Muscle of arm (tissue), 12 donors: ENCODE data around the gene RNF111. TPM values are rescaled to one million over a fixed set of nuclear protein-coding genes. Genes with fewer than 3 reads are reported as not detected.
"Not testable (repeated sequence)": the region's sequence is repeated elsewhere in the genome, so short reads cannot be mapped to it uniquely, and the experiment has no call there.

Source experiments
- DNase-seq: peaks from one replicate; pipeline ENCODE4 v3.0.0-alpha.2; 2013
- polyA plus RNA-seq, 12 donors: library from polyadenylated mRNA; unstranded; fragments of 120-200 nt; gene quantifications; one replicate each; pipeline ENCODE4 v1.2.1, GENCODE V29; 2013; ENCODE audit not compliant: insufficient read length in 12 of 12

Gene RNF111
- polyA plus RNA-seq, 12 donors = 20.7 to 46.6 (median 24.3) TPM; not detected in 1

- DNase-seq = no peak
These were observed 144.0 kb downstream of the RNF111 start for GRCh38 chr15:59131456-59131855.

- no peak for DNase-seq
These were observed 144.6 kb downstream of the RNF111 start for GRCh38 chr15:59131969-59132562.

- DNase-seq = no peak
These were observed 146.5 kb downstream of the RNF111 start for GRCh38 chr15:59133929-59134427.

- DNase-seq = no peak
These were observed 150.1 kb downstream of the RNF111 start for GRCh38 chr15:59137566-59137965.

DNA sequence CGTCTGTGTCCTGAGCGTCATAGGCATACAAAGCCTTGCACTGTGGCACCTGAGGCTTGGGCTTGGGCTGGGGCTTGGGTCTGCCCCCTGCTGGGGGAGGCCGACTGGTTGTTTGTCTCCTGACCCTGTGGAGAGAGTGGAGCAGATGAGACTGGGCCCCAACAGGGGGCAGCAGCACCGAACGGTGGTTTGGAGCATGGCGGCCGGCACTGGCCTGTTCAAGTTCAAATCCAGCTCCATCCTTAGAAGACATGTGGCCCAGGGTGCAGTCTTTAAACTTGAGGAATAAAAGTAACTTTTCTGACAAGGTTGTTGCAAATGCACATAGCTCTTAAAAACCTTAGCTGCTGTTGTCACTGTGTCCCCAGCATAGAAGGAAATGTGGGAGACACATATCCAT is 150.8 kb downstream of the RNF111 start:
- DNase-seq = no peak

DNA sequence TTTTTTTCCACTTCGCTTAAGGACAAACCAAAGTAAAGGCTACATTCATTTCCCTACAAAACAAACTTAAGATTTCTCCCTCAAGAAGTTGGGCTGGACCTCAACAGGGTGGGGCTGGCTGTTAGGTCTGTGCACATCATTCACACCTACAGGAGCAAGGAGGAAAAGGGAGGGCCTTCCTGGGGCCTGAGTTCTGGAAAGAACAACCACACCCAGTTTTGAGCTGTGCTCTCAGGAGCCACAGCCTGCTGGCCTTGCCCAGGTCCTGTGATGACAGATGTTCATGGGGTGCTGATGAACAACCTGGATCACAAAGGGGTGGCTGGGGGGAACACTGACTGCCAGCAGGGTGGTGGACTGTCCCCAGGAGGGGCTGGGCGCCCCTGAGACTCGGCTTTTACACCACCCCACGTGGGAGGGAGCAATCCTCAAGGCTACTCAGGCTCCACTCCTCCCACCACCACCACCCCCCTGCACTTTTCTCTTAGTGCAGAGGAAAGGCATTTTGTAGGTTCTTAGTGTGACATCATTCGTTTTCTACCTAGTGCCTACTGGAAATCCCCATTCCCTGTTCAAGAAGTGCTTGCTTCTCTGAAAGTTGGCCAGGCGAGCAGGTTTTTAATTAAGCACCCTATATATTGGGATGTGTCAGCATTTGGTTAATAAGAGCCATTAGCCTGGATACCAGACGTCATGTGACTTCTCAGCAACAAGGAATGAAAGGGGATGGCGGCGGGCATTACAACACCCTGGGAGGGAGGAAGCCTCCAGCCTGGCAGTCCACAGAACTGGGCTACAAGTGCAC is 153.2 kb downstream of the RNF111 start:
- DNase-seq = no peak

- no peak for DNase-seq
These were observed 155.8 kb downstream of the RNF111 start for GRCh38 chr15:59143281-59143680.

GRCh38 chr15:59144594-59144993 is 157.1 kb downstream of the RNF111 start:
- DNase-seq = not testable (repeated sequence)

Other genes with a start within 250 kb of the RNF111 start
- gene ADAM10, start 238.0 kb upstream of the RNF111 start, polyA plus RNA-seq = 100 to 1,000 TPM in 4 of 12 donors, 10 to 100 TPM in 7, not detected in 1; 78.2 to 136 (median 91.3) TPM
- gene MINDY2, start 216.4 kb upstream of the RNF111 start, polyA plus RNA-seq = 10 to 100 TPM in 9 of 12 donors, 1 to 10 TPM in 2, not detected in 1; 9.1 to 15.7 (median 11.3) TPM
- 100 to 1,000 TPM in 1 of 12 donors, 10 to 100 TPM in 10, not detected in 1; 50.8 to 133 (median 72.8) TPM for gene SLTM, start 54.0 kb upstream of the RNF111 start, polyA plus RNA-seq
- gene CCNB2, start 117.5 kb downstream of the RNF111 start, polyA plus RNA-seq = 10 to 100 TPM in 11 of 12 donors, not detected in 1; 10.6 to 31.1 (median 21.6) TPM
- under 1 TPM in 6 of 12 donors, not detected in 6; 0.11 to 0.17 (median 0.14) TPM for gene LDHAL6B, start 219.2 kb downstream of the RNF111 start, polyA plus RNA-seq